Stimulated activated CD4-positive, alpha-beta T cell treated with anti-CD3 and anti-CD28 coated beads, Interleukin-4, amount 100 ng/mL, for 4 hours (primary cell): ENCODE measurements around the gene ADAMTS12.
"Not testable (repeated sequence)": the region's sequence is repeated elsewhere in the genome, so short reads cannot be mapped to it uniquely, and the experiment has no call there.

Source experiments
- DNase-seq, 2 experiments: peaks; one replicate each; pipeline ENCODE4 v3.0.0-alpha.2; 2020

ADAMTS12 gene

GRCh38 chr5:33901156-33901555 is 9.4 kb upstream of the ADAMTS12 start:
- no peak for DNase-seq

GRCh38 chr5:33894566-33894965 is 2.8 kb upstream of the ADAMTS12 start:
- no peak for DNase-seq

- DNase-seq, result no peak
Observed at GRCh38 chr5:33892620-33893137, 889 bp upstream of the ADAMTS12 start.

GRCh38 chr5:33891446-33891787 is 373 bp downstream of the ADAMTS12 start:
- DNase-seq, result no peak

GRCh38 chr5:33890131-33891032 is 1.4 kb downstream of the ADAMTS12 start:
- DNase-seq, result no peak

- no peak for DNase-seq
Observed at GRCh38 chr5:33888587-33888986, 3.2 kb downstream of the ADAMTS12 start.

- DNase-seq, result no peak
Observed at GRCh38 chr5:33887268-33887667, 4.5 kb downstream of the ADAMTS12 start.

- no peak for DNase-seq
Observed at GRCh38 chr5:33886283-33886682, 5.5 kb downstream of the ADAMTS12 start.

- no peak for DNase-seq
Observed at GRCh38 chr5:33885679-33886078, 6.1 kb downstream of the ADAMTS12 start.

- no peak for DNase-seq
Observed at GRCh38 chr5:33883482-33883881, 8.3 kb downstream of the ADAMTS12 start.

GRCh38 chr5:33880319-33880718 is 11.5 kb downstream of the ADAMTS12 start:
- DNase-seq, result no peak

- no peak for DNase-seq
Observed at GRCh38 chr5:33877449-33877848, 14.3 kb downstream of the ADAMTS12 start.

GRCh38 chr5:33867241-33867640 is 24.5 kb downstream of the ADAMTS12 start:
- no peak for DNase-seq

- DNase-seq, result not testable (repeated sequence)
Observed at GRCh38 chr5:33859177-33859576, 32.6 kb downstream of the ADAMTS12 start.

GRCh38 chr5:33857037-33857436 is 34.8 kb downstream of the ADAMTS12 start:
- no peak for DNase-seq

GRCh38 chr5:33855396-33855795 is 36.4 kb downstream of the ADAMTS12 start:
- DNase-seq, result no peak

GRCh38 chr5:33854733-33855151 is 37.0 kb downstream of the ADAMTS12 start:
- no peak for DNase-seq

- no peak for DNase-seq
Observed at GRCh38 chr5:33852837-33853236, 39.0 kb downstream of the ADAMTS12 start.

- no peak for DNase-seq
Observed at GRCh38 chr5:33852319-33852718, 39.5 kb downstream of the ADAMTS12 start.

- peak in 1 of 2 experiments; percentile 9 for DNase-seq
Observed at GRCh38 chr5:33850100-33850594, 41.6 kb downstream of the ADAMTS12 start.

GRCh38 chr5:33848554-33848953 is 43.2 kb downstream of the ADAMTS12 start:
- no peak for DNase-seq

GRCh38 chr5:33846851-33847250 is 44.9 kb downstream of the ADAMTS12 start:
- DNase-seq, result no peak

- no peak for DNase-seq
Observed at GRCh38 chr5:33843579-33843978, 48.2 kb downstream of the ADAMTS12 start.

GRCh38 chr5:33842456-33842855 is 49.3 kb downstream of the ADAMTS12 start:
- no peak for DNase-seq
